ENCODE data around the gene PDCD4. TPM values are rescaled to one million over a fixed set of nuclear protein-coding genes. Genes with fewer than 3 reads are reported as not detected.
A peak's percentile ranks its signal among the peaks of the same experiment; 100 is the strongest.

Gene PDCD4
- total RNA-seq (2014; rRNA removed; shearing (Covaris generic); ENCODE audit: low replicate concordance): 20.0 and 25.8 TPM in 2 replicates

- H3K27me3 ChIP-seq: no peaks in the 10 kb centered on the region
- peak within 1 kb of the TSS; percentile 82 for H3K4me3 ChIP-seq
- H3K9me3 ChIP-seq: no peaks in the 10 kb centered on the region
- DNase-seq: peak; percentile 99
- H3K36me3 ChIP-seq: peaks cover 5% of the 10 kb centered on the region
Measured at GRCh38 chr10:110871298-110872084, at the start of gene PDCD4. TSS of gene PDCD4 (plus strand) at chr10:110871928. CDS start at chr10:110876028, 4,100 bp downstream.

GRCh38 chr10:110822035-110822711 lies 49.6 kb upstream of the PDCD4 start:
- Histone ChIP-seq H3K4me3 (no peak overlapping the region), H3K36me3 (no peaks in the 10 kb centered on the region), H3K9me3 (no peaks in the 10 kb centered on the region), H3K27me3 (no peaks in the 10 kb centered on the region)
- no peak for DNase-seq

- no peaks in the 10 kb centered on the region for H3K9me3 ChIP-seq
- DNase-seq: no peak
- no peaks in the 10 kb centered on the region for H3K36me3 ChIP-seq
- H3K4me3 ChIP-seq: no peak overlapping the region
- no peaks in the 10 kb centered on the region for H3K27me3 ChIP-seq
Measured at GRCh38 chr10:110822712-110823311, 48.9 kb upstream of the PDCD4 start.

- Histone ChIP-seq H3K9me3 (no peaks in the 10 kb centered on the region), H3K27me3 (no peaks in the 10 kb centered on the region), H3K4me3 (no peak overlapping the region), H3K36me3 (no peaks in the 10 kb centered on the region)
- DNase-seq: no peak
Measured at GRCh38 chr10:110824152-110824441, 47.6 kb upstream of the PDCD4 start.

GRCh38 chr10:110824660-110825059 lies 47.1 kb upstream of the PDCD4 start:
- no peaks in the 10 kb centered on the region for H3K27me3 ChIP-seq
- DNase-seq: no peak
- no peak overlapping the region for H3K4me3 ChIP-seq
- H3K36me3 ChIP-seq: no peaks in the 10 kb centered on the region
- H3K9me3 ChIP-seq: no peaks in the 10 kb centered on the region

GRCh38 chr10:110825508-110825907 lies 46.2 kb upstream of the PDCD4 start:
- Histone ChIP-seq H3K36me3 (no peaks in the 10 kb centered on the region), H3K4me3 (no peak overlapping the region), H3K9me3 (no peaks in the 10 kb centered on the region), H3K27me3 (no peaks in the 10 kb centered on the region)
- no peak for DNase-seq

GRCh38 chr10:110827410-110827809 lies 44.3 kb upstream of the PDCD4 start:
- DNase-seq: no peak
- Histone ChIP-seq H3K36me3 (no peaks in the 10 kb centered on the region), H3K9me3 (no peaks in the 10 kb centered on the region), H3K27me3 (no peaks in the 10 kb centered on the region), H3K4me3 (no peak overlapping the region)

- no peaks in the 10 kb centered on the region for H3K9me3 ChIP-seq
- no peaks in the 10 kb centered on the region for H3K27me3 ChIP-seq
- DNase-seq: peak; percentile 48
- no peak overlapping the region for H3K4me3 ChIP-seq
- no peaks in the 10 kb centered on the region for H3K36me3 ChIP-seq
Measured at GRCh38 chr10:110827875-110828274, 43.9 kb upstream of the PDCD4 start.

GRCh38 chr10:110828525-110828924 lies 43.2 kb upstream of the PDCD4 start:
- DNase-seq: no peak
- no peak overlapping the region for H3K4me3 ChIP-seq
- no peaks in the 10 kb centered on the region for H3K9me3 ChIP-seq
- H3K27me3 ChIP-seq: no peaks in the 10 kb centered on the region
- H3K36me3 ChIP-seq: no peaks in the 10 kb centered on the region

- H3K36me3 ChIP-seq: no peaks in the 10 kb centered on the region
- H3K9me3 ChIP-seq: no peaks in the 10 kb centered on the region
- DNase-seq: no peak
- no peak overlapping the region for H3K4me3 ChIP-seq
- no peaks in the 10 kb centered on the region for H3K27me3 ChIP-seq
Measured at GRCh38 chr10:110829721-110830410, 41.9 kb upstream of the PDCD4 start.

- Histone ChIP-seq H3K4me3 (no peak overlapping the region), H3K27me3 (no peaks in the 10 kb centered on the region), H3K36me3 (no peaks in the 10 kb centered on the region), H3K9me3 (no peaks in the 10 kb centered on the region)
- DNase-seq: no peak
Measured at GRCh38 chr10:110833234-110833940, 38.3 kb upstream of the PDCD4 start.

- no peaks in the 10 kb centered on the region for H3K36me3 ChIP-seq
- H3K27me3 ChIP-seq: no peaks in the 10 kb centered on the region
Measured at GRCh38 chr10:110833941-110834628, 37.6 kb upstream of the PDCD4 start.

GRCh38 chr10:110834629-110835301 lies 37.0 kb upstream of the PDCD4 start:
- no peaks in the 10 kb centered on the region for H3K27me3 ChIP-seq
- no peak for DNase-seq
- no peaks in the 10 kb centered on the region for H3K36me3 ChIP-seq
- H3K9me3 ChIP-seq: no peaks in the 10 kb centered on the region
- no peak overlapping the region for H3K4me3 ChIP-seq

More at GRCh38 chr10:110833941-110834628, 37.6 kb upstream of the PDCD4 start:
- Histone ChIP-seq H3K4me3 (no peak overlapping the region), H3K9me3 (no peaks in the 10 kb centered on the region)
- no peak for DNase-seq

GRCh38 chr10:110835841-110836240 lies 35.9 kb upstream of the PDCD4 start:
- DNase-seq: no peak
- Histone ChIP-seq H3K27me3 (no peaks in the 10 kb centered on the region), H3K36me3 (no peaks in the 10 kb centered on the region), H3K9me3 (no peaks in the 10 kb centered on the region), H3K4me3 (no peak overlapping the region)

- H3K4me3 ChIP-seq: no peak overlapping the region
- no peaks in the 10 kb centered on the region for H3K27me3 ChIP-seq
- no peaks in the 10 kb centered on the region for H3K36me3 ChIP-seq
- no peaks in the 10 kb centered on the region for H3K9me3 ChIP-seq
- DNase-seq: no peak
Measured at GRCh38 chr10:110836706-110837105, 35.0 kb upstream of the PDCD4 start.
